ENCODE results near the gene BCL6B. TPM values are rescaled to one million over a fixed set of nuclear protein-coding genes. Genes with fewer than 3 reads are reported as not detected.

Gene BCL6B
- total RNA-seq, 3 donors from 2014 or later = 1.4 to 5.9 (median 4.1) TPM

DNA sequence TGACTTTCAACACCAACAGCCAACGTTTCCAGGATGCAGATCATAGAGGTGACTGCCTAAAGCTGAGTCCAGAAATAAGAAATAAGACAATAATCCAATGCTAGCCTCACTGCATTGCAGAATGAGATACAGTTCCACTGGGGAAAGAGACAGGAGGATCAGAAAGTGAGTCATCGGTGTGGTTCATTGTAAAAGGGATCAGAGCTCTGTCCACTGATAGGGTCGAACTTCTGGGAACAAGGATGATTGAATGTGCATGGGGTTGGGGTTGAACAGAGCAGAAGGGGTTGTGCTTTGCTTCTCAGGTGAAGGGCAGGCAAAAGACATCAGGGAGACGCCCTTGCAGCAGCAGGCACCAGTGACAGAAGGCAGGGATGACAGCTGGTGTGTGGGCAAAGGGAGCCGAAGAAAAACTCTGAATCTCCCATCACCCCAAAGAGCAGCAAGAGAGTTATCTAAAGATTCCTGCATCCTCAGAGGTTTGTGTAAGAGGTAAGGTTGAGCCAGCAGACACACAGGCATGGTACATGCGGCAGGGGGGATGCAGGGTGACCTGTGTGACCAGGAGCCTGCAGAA, 40.8 kb downstream of the BCL6B start:
- Histone ChIP-seq H3K36me3 (no peaks in the 10 kb centered on the region), H3K27me3 (no peaks in the 10 kb centered on the region), H3K4me1 (no peaks in the 10 kb centered on the region), H3K9me3 (peaks cover 10 to 12% of the 10 kb centered on the region in 2 donors), H3K27ac (no peak overlapping the region), H3K4me3 (no peak overlapping the region)
- DNase-seq (ENCODE audit: low spot score in 2 of 2) = no peak
- no peak for TF ChIP-seq POLR2AphosphoS5 (IDR thresholded peaks at IDR 0.05)
- TF ChIP-seq, protein P1, sequence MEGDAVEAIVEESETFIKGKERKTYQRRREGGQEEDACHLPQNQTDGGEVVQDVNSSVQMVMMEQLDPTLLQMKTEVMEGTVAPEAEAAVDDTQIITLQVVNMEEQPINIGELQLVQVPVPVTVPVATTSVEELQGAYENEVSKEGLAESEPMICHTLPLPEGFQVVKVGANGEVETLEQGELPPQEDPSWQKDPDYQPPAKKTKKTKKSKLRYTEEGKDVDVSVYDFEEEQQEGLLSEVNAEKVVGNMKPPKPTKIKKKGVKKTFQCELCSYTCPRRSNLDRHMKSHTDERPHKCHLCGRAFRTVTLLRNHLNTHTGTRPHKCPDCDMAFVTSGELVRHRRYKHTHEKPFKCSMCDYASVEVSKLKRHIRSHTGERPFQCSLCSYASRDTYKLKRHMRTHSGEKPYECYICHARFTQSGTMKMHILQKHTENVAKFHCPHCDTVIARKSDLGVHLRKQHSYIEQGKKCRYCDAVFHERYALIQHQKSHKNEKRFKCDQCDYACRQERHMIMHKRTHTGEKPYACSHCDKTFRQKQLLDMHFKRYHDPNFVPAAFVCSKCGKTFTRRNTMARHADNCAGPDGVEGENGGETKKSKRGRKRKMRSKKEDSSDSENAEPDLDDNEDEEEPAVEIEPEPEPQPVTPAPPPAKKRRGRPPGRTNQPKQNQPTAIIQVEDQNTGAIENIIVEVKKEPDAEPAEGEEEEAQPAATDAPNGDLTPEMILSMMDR (IDR thresholded peaks at IDR 0.05) = no peak
- TF ChIP-seq POLR2A (IDR thresholded peaks at IDR 0.05) = no peak
- intact Hi-C loops (cut with DNase I; ENCODE audit: low total_unique reads) = no loop called here

DNA sequence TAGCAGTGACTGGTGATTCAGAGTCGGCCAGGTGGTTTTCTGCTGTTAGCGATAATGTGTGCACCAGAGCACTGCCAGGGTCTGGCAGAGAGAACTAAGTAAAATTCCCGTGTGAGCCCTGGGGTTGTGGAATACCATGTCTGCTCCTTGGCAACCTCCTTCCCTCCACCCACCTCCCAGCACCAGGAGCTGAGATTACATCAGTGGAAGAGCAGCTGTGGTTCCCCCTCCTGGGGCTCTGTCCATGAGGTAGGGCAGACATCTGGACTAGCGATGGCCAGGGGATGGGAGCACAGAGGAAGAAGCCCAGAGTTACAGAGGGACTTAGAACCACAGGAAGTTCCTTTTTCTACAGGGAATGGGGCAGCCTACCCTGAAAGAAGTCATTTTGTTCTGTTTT, 41.4 kb downstream of the BCL6B start:
- Histone ChIP-seq H3K9me3 (peaks cover 10 to 14% of the 10 kb centered on the region in 2 donors), H3K36me3 (no peaks in the 10 kb centered on the region), H3K4me1 (no peaks in the 10 kb centered on the region), H3K27me3 (no peaks in the 10 kb centered on the region), H3K4me3 (no peak overlapping the region), H3K27ac (no peak overlapping the region)
- TF ChIP-seq, protein P1 (IDR thresholded peaks at IDR 0.05) = no peak
- TF ChIP-seq POLR2AphosphoS5 (IDR thresholded peaks at IDR 0.05) (no peak), POLR2A (IDR thresholded peaks at IDR 0.05) (no peak)
- intact Hi-C loops (cut with DNase I; ENCODE audit: low total_unique reads) = no loop called here
- no peak for DNase-seq (ENCODE audit: low spot score in 2 of 2)

DNA sequence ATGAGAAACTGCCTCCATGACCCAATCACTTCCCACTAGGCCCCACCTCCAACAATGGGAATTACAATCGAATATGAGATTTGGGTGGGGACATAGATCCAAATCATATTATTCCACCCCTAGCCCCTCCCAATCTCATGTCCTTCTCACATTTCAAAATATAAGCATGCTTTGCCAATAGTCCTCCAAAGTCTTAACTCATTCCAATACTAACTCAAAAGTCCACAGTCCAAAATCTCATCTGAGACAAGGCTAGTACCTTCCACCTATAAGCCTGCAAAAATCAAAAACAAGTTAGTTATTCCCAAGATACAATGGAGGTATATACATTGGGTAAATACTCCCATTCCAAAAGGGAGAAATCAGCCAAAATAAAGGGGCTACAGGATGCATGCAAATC, 44.3 kb downstream of the BCL6B start:
- Histone ChIP-seq H3K4me3 (no peak overlapping the region), H3K27ac (no peak overlapping the region), H3K4me1 (no peaks in the 10 kb centered on the region), H3K9me3 (peaks cover 10 to 14% of the 10 kb centered on the region in 2 donors), H3K36me3 (no peaks in the 10 kb centered on the region), H3K27me3 (no peaks in the 10 kb centered on the region)
- intact Hi-C loops (cut with DNase I; ENCODE audit: low total_unique reads) = no loop called here
- no peak for DNase-seq (ENCODE audit: low spot score in 2 of 2)
- TF ChIP-seq POLR2A (IDR thresholded peaks at IDR 0.05) (no peak), POLR2AphosphoS5 (IDR thresholded peaks at IDR 0.05) (no peak)
- TF ChIP-seq, protein P1 (IDR thresholded peaks at IDR 0.05) = no peak

DNA sequence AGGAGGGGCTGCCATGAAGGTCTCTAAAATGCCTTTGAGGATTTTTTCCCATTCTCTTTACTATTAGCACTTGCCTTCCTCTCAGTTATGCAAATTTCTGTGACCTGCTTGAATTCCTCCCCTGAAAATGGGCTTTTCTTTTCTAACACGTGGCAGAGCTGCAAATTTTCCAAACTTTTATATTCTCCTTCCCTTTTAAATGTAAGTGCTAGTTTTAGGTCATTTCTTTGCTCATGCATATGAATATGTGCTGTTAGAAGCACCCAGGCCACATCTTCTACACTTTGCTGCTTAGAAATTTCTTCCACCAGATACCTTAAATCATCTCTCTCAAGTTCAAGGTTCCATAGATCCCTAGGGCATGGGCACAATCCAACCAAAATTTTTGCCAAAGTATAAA, 45.4 kb downstream of the BCL6B start:
- TF ChIP-seq POLR2A (IDR thresholded peaks at IDR 0.05) = no peak
- TF ChIP-seq, protein P1 (IDR thresholded peaks at IDR 0.05) = no peak
- no peak for TF ChIP-seq POLR2AphosphoS5 (IDR thresholded peaks at IDR 0.05)
- H3K9me3 ChIP-seq = peaks cover 10 to 14% of the 10 kb centered on the region in 2 donors
- H3K36me3 ChIP-seq = no peaks in the 10 kb centered on the region
- no peaks in the 10 kb centered on the region for H3K4me1 ChIP-seq
- no peak overlapping the region for H3K4me3 ChIP-seq
- no peak overlapping the region for H3K27ac ChIP-seq
- no peak for DNase-seq (ENCODE audit: low spot score in 2 of 2)
- intact Hi-C loops (cut with DNase I; ENCODE audit: low total_unique reads) = no loop called here
- H3K27me3 ChIP-seq = no peaks in the 10 kb centered on the region

- intact Hi-C loops (cut with DNase I; ENCODE audit: low total_unique reads) = no loop called here
Measured at GRCh38 chr17:7070712-7071111, 47.9 kb downstream of the BCL6B start.

More at GRCh38 chr17:7070712-7071111, 47.9 kb downstream of the BCL6B start:
- Histone ChIP-seq H3K36me3 (no peaks in the 10 kb centered on the region), H3K9me3 (peaks cover 10 to 14% of the 10 kb centered on the region in 2 donors), H3K4me3 (no peak overlapping the region), H3K4me1 (no peaks in the 10 kb centered on the region), H3K27me3 (no peaks in the 10 kb centered on the region), H3K27ac (no peak overlapping the region)
- TF ChIP-seq POLR2AphosphoS5 (IDR thresholded peaks at IDR 0.05) (no peak), POLR2A (IDR thresholded peaks at IDR 0.05) (no peak)
- TF ChIP-seq, protein P1 (IDR thresholded peaks at IDR 0.05) = no peak
- no peak for DNase-seq (ENCODE audit: low spot score in 2 of 2)
